Measurements from ENCODE around the gene HERPUD1. TPM values are rescaled to one million over a fixed set of nuclear protein-coding genes. Genes with fewer than 3 reads are reported as not detected.

The HERPUD1 gene
- total RNA-seq, 1 donor from 2014 or later, result 79.8 TPM

- Mint-ChIP-seq H3K9me3 (no peaks in the 10 kb centered on the region), H3K4me1 (no peaks in the 10 kb centered on the region), H3K4me3 (no peak overlapping the region)
Measured at GRCh38 chr16:56895813-56896212, 36.1 kb upstream of the HERPUD1 start.

GRCh38 chr16:56896244-56896643, 35.7 kb upstream of the HERPUD1 start:
- Mint-ChIP-seq H3K27me3 (ENCODE audit: low read depth) (peaks cover 2% of the 10 kb centered on the region), H3K9me3 (no peaks in the 10 kb centered on the region), H3K36me3 (no peaks in the 10 kb centered on the region), H3K4me1 (no peaks in the 10 kb centered on the region), H3K4me3 (no peak overlapping the region), H3K27ac (no peak overlapping the region)
- TF ChIP-seq, protein P1, sequence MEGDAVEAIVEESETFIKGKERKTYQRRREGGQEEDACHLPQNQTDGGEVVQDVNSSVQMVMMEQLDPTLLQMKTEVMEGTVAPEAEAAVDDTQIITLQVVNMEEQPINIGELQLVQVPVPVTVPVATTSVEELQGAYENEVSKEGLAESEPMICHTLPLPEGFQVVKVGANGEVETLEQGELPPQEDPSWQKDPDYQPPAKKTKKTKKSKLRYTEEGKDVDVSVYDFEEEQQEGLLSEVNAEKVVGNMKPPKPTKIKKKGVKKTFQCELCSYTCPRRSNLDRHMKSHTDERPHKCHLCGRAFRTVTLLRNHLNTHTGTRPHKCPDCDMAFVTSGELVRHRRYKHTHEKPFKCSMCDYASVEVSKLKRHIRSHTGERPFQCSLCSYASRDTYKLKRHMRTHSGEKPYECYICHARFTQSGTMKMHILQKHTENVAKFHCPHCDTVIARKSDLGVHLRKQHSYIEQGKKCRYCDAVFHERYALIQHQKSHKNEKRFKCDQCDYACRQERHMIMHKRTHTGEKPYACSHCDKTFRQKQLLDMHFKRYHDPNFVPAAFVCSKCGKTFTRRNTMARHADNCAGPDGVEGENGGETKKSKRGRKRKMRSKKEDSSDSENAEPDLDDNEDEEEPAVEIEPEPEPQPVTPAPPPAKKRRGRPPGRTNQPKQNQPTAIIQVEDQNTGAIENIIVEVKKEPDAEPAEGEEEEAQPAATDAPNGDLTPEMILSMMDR (IDR thresholded peaks at IDR 0.05; ENCODE audit: unreplicated experiment), result no peak
- no peak for DNase-seq (ENCODE audit: low spot score in 2 of 2, unreplicated experiment in 2 of 2)

More at GRCh38 chr16:56895813-56896212, 36.1 kb upstream of the HERPUD1 start:
- TF ChIP-seq, protein P1 (IDR thresholded peaks at IDR 0.05; ENCODE audit: unreplicated experiment), result no peak
- no peak for DNase-seq (ENCODE audit: low spot score in 2 of 2, unreplicated experiment in 2 of 2)
- H3K27me3 Mint-ChIP-seq (ENCODE audit: low read depth), result peaks cover 2% of the 10 kb centered on the region
- no peak overlapping the region for H3K27ac Mint-ChIP-seq
- no peaks in the 10 kb centered on the region for H3K36me3 Mint-ChIP-seq

- H3K4me1 Mint-ChIP-seq, result no peaks in the 10 kb centered on the region
- H3K27me3 Mint-ChIP-seq (ENCODE audit: low read depth), result peaks cover 2% of the 10 kb centered on the region
- DNase-seq (ENCODE audit: low spot score in 2 of 2, unreplicated experiment in 2 of 2), result no peak
- TF ChIP-seq, protein P1 (IDR thresholded peaks at IDR 0.05; ENCODE audit: unreplicated experiment), result no peak
- H3K36me3 Mint-ChIP-seq, result no peaks in the 10 kb centered on the region
- H3K4me3 Mint-ChIP-seq, result no peak overlapping the region
- no peak overlapping the region for H3K27ac Mint-ChIP-seq
- no peaks in the 10 kb centered on the region for H3K9me3 Mint-ChIP-seq
Measured at GRCh38 chr16:56897026-56897799, 34.7 kb upstream of the HERPUD1 start.

DNA sequence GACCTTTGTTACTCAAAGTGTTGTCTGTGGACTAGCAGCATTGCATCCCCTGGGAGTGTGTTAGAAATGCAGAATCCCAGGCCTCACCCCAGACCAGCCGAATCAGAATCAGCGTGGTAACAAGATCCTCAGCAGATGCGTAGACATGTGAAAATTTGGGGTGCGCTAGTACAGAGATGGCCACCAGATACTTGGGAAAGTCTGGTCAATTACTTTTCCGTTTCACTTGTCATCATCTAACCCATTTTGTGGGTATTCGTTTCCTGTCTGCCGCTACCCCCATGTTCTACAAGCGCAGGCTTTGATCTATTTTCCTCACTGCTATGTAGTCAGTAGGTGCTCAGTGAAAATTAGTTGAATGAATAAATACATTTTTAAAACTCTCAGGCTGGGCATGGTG, 33.1 kb upstream of the HERPUD1 start:
- H3K27me3 Mint-ChIP-seq (ENCODE audit: low read depth), result peaks cover 2% of the 10 kb centered on the region
- TF ChIP-seq, protein P1 (IDR thresholded peaks at IDR 0.05; ENCODE audit: unreplicated experiment), result no peak
- H3K36me3 Mint-ChIP-seq, result no peaks in the 10 kb centered on the region
- DNase-seq (ENCODE audit: low spot score in 2 of 2, unreplicated experiment in 2 of 2), result no peak
- no peak overlapping the region for H3K4me3 Mint-ChIP-seq
- H3K9me3 Mint-ChIP-seq, result no peaks in the 10 kb centered on the region
- no peaks in the 10 kb centered on the region for H3K4me1 Mint-ChIP-seq
- H3K27ac Mint-ChIP-seq, result no peak overlapping the region

DNA sequence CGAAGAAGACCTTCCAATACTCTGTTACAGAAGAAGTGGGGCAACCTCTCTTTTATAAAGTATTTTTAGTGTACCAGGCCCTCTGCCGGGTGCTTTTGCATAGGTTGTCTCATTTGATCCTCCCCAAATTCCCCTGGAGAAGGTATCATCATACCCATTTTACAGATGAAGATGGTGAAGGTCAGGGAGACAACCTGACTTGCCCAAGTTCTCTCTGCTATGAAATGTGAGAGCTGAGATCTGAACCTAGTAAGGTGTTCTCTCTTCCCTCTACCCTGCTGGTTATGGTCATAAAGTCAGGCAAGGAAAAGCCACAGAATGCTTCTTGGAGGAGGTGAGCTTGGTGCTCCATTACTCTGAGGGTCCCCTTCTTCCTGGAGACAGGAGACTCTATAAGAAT, 28.1 kb upstream of the HERPUD1 start:
- H3K9me3 Mint-ChIP-seq, result peaks cover 4% of the 10 kb centered on the region
- no peaks in the 10 kb centered on the region for H3K36me3 Mint-ChIP-seq
- H3K4me3 Mint-ChIP-seq, result no peak overlapping the region
- peaks cover 9% of the 10 kb centered on the region for H3K4me1 Mint-ChIP-seq
- TF ChIP-seq, protein P1 (IDR thresholded peaks at IDR 0.05; ENCODE audit: unreplicated experiment), result no peak
- H3K27me3 Mint-ChIP-seq (ENCODE audit: low read depth), result peaks cover 2% of the 10 kb centered on the region
- DNase-seq (ENCODE audit: low spot score in 2 of 2, unreplicated experiment in 2 of 2), result no peak
- no peak overlapping the region for H3K27ac Mint-ChIP-seq

Measured in mesothelial cell of epicardium (in vitro differentiated cells).